Fibroblast of lung (primary cell): Measurements from ENCODE around the gene POLR2E.

Source experiments
- EZH2 ChIP-seq: IDR thresholded peaks from 2 replicates; pipeline ENCODE4 v1.5.1; 2012; ENCODE audit warnings: low read length, control low read depth, mild to moderate bottlenecking; ENCODE audit errors: missing control alignments
- TF ChIP-seq, protein P1 (sequence below), 2 donors: IDR thresholded peaks in 1 of 2; conservative IDR thresholded peaks in 1 of 2; 1 replicate in 1 of 2; 2 replicates in 1 of 2; pipeline ENCODE4 v1.5.1; 2011 to 2012; ENCODE audit warnings: low read length in 2 of 2, control low read depth in 1 of 2, inconsistent platforms in 1 of 2, low read depth in 1 of 2, mild to moderate bottlenecking in 1 of 2

DNA sequence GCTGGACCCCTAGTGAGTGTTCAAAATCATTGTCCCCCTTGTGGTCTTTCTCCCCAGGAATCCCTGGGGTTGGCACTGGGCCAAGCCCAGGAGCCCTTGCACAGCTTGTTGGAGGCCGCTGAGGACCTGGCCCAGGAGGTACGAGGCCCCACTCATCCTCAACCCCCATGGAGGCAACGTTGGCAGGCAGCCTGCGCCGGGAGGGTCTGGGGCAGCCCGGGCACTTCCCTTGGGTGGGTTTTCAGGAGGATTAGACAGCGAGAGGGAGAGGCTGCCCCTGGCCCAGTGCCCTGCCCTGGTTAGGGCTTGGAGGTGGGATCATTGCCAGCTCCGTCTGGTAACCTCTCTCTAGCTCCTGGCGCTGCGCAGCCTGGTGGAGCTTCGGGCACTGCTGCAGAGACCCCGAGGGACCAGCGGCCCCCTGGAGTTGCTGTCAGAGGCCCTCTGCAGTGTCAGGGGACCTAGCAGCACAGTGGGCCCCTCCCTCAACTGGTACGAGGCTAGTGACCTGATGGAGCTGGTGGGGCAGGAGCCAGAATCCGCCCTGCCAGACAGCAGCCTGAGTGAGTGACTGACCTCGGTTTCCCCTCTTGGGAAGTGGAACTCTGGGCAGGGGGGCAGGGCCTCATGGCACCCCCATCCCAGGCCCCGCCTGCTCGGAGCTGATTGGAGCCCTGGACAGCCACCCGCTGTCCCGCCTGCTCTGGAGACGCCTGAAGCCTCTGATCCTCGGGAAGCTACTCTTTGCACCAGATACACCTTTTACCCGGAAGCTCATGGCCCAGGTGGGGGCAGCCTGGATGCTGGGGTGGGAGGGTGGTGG lies 52.3 kb downstream of the POLR2E start:
- TF ChIP-seq, protein P1, sequence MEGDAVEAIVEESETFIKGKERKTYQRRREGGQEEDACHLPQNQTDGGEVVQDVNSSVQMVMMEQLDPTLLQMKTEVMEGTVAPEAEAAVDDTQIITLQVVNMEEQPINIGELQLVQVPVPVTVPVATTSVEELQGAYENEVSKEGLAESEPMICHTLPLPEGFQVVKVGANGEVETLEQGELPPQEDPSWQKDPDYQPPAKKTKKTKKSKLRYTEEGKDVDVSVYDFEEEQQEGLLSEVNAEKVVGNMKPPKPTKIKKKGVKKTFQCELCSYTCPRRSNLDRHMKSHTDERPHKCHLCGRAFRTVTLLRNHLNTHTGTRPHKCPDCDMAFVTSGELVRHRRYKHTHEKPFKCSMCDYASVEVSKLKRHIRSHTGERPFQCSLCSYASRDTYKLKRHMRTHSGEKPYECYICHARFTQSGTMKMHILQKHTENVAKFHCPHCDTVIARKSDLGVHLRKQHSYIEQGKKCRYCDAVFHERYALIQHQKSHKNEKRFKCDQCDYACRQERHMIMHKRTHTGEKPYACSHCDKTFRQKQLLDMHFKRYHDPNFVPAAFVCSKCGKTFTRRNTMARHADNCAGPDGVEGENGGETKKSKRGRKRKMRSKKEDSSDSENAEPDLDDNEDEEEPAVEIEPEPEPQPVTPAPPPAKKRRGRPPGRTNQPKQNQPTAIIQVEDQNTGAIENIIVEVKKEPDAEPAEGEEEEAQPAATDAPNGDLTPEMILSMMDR (conservative IDR thresholded peaks at IDR 0.05 in 1 of 2, IDR thresholded peaks at IDR 0.05 in 1 of 2; ENCODE audit: low read depth in 1 of 2, low read length in 2 of 2): no peak
- TF ChIP-seq EZH2: no peak
